ENCODE data around the gene ZNF598.

ZNF598 gene

DNA sequence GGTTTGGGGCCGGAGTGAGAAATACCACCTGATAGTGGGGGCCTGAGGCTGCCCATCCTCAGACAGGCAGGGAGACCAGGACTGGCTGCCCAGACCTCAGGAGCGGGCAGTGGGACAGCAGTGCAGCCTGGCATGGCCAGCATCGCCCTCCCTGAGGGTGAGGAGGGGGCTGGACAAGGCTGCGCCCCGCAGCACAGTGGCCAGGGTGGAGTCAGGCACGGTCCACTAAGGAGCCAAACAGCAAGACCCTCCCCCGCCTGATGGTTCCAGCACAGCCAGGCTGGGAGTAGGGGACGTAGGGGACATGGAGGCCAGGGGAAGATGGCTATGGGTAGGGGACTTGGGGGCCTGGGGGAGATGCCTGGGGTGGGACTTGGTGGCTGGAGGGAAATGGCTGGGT is 3.3 kb downstream of the ZNF598 start:
- H4K20me1 ChIP-seq (ENCODE audit: low read depth, low read length): no peaks in the 10 kb centered on the region; the same call in 1 of the 2 replicates
- H3K9ac ChIP-seq (ENCODE audit: low read length): no peak overlapping the region
- no peaks in the 10 kb centered on the region for H3K9me3 ChIP-seq (ENCODE audit: insufficient read depth, low read length)
- no peaks in the 10 kb centered on the region for H3K36me3 ChIP-seq (ENCODE audit: low read length)
- no peak for TF ChIP-seq EZH2phosphoT487 (conservative IDR thresholded peaks at IDR 0.05; ENCODE audit: low read length)
- TF ChIP-seq, protein P1, sequence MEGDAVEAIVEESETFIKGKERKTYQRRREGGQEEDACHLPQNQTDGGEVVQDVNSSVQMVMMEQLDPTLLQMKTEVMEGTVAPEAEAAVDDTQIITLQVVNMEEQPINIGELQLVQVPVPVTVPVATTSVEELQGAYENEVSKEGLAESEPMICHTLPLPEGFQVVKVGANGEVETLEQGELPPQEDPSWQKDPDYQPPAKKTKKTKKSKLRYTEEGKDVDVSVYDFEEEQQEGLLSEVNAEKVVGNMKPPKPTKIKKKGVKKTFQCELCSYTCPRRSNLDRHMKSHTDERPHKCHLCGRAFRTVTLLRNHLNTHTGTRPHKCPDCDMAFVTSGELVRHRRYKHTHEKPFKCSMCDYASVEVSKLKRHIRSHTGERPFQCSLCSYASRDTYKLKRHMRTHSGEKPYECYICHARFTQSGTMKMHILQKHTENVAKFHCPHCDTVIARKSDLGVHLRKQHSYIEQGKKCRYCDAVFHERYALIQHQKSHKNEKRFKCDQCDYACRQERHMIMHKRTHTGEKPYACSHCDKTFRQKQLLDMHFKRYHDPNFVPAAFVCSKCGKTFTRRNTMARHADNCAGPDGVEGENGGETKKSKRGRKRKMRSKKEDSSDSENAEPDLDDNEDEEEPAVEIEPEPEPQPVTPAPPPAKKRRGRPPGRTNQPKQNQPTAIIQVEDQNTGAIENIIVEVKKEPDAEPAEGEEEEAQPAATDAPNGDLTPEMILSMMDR (IDR thresholded peaks at IDR 0.05; ENCODE audit: insufficient read depth, low read length, poor library complexity, severe bottlenecking): no peak
- no peaks in the 10 kb centered on the region for H3K27me3 ChIP-seq (ENCODE audit: low read length)
- H3K27ac ChIP-seq (ENCODE audit: low read depth, low read length): no peak overlapping the region
- H3K9me2 ChIP-seq (replicated peaks; ENCODE audit: insufficient read depth, low read length): no peaks in the 10 kb centered on the region
- H3F3A ChIP-seq (ENCODE audit: insufficient read depth): 0 out of 2 replicates have a peak, but pooled peaks cover 3% of the 10 kb centered on the region
- no peak overlapping the region for H3K4me2 ChIP-seq (ENCODE audit: low read depth, low read length, poor library complexity, severe bottlenecking)
- no peak overlapping the region for H2AFZ ChIP-seq (ENCODE audit: low read depth, low read length, severe bottlenecking)
- H3K79me2 ChIP-seq (ENCODE audit: insufficient read depth, low read length): peaks cover 61% of the 10 kb centered on the region
- H3K4me3 ChIP-seq (ENCODE audit: insufficient read depth, low read length, poor library complexity, severe bottlenecking): no peak overlapping the region

- peaks cover 61% of the 10 kb centered on the region for H3K79me2 ChIP-seq (ENCODE audit: insufficient read depth, low read length)
- no peak overlapping the region for H3K4me2 ChIP-seq (ENCODE audit: low read depth, low read length, poor library complexity, severe bottlenecking)
- no peak overlapping the region for H3K4me3 ChIP-seq (ENCODE audit: insufficient read depth, low read length, poor library complexity, severe bottlenecking)
- no peaks in the 10 kb centered on the region for H3K27me3 ChIP-seq (ENCODE audit: low read length)
- no peak for TF ChIP-seq EZH2phosphoT487 (conservative IDR thresholded peaks at IDR 0.05; ENCODE audit: low read length)
- TF ChIP-seq, protein P1 (IDR thresholded peaks at IDR 0.05; ENCODE audit: insufficient read depth, low read length, poor library complexity, severe bottlenecking): no peak
- no peak overlapping the region for H3K9ac ChIP-seq (ENCODE audit: low read length)
- 0 out of 2 replicates have a peak, but pooled peaks cover 3% of the 10 kb centered on the region for H3F3A ChIP-seq (ENCODE audit: insufficient read depth)
- H2AFZ ChIP-seq (ENCODE audit: low read depth, low read length, severe bottlenecking): no peak overlapping the region
- H3K27ac ChIP-seq (ENCODE audit: low read depth, low read length): no peak overlapping the region
- H3K9me2 ChIP-seq (replicated peaks; ENCODE audit: insufficient read depth, low read length): no peaks in the 10 kb centered on the region
- no peaks in the 10 kb centered on the region for H3K9me3 ChIP-seq (ENCODE audit: insufficient read depth, low read length)
- H4K20me1 ChIP-seq (ENCODE audit: low read depth, low read length): no peaks in the 10 kb centered on the region; the same call in 1 of the 2 replicates
- H3K36me3 ChIP-seq (ENCODE audit: low read length): no peaks in the 10 kb centered on the region
Measured at GRCh38 chr16:2005646-2006045, 4.0 kb downstream of the ZNF598 start.

GRCh38 chr16:2004795-2005517 is 4.7 kb downstream of the ZNF598 start:
- H3K4me2 ChIP-seq (ENCODE audit: low read depth, low read length, poor library complexity, severe bottlenecking): no peak overlapping the region
- H3K9me3 ChIP-seq (ENCODE audit: insufficient read depth, low read length): no peaks in the 10 kb centered on the region
- no peaks in the 10 kb centered on the region for H3K27me3 ChIP-seq (ENCODE audit: low read length)
- no peaks in the 10 kb centered on the region for H3K9me2 ChIP-seq (replicated peaks; ENCODE audit: insufficient read depth, low read length)
- no peak overlapping the region for H3K9ac ChIP-seq (ENCODE audit: low read length)
- H4K20me1 ChIP-seq (ENCODE audit: low read depth, low read length): no peaks in the 10 kb centered on the region; the same call in 1 of the 2 replicates
- peaks cover 61% of the 10 kb centered on the region for H3K79me2 ChIP-seq (ENCODE audit: insufficient read depth, low read length)
- TF ChIP-seq EZH2phosphoT487 (conservative IDR thresholded peaks at IDR 0.05; ENCODE audit: low read length): no peak
- TF ChIP-seq, protein P1 (IDR thresholded peaks at IDR 0.05; ENCODE audit: insufficient read depth, low read length, poor library complexity, severe bottlenecking): no peak
- no peak overlapping the region for H2AFZ ChIP-seq (ENCODE audit: low read depth, low read length, severe bottlenecking)
- H3K36me3 ChIP-seq (ENCODE audit: low read length): no peaks in the 10 kb centered on the region
- 0 out of 2 replicates have a peak, but pooled peaks cover 3% of the 10 kb centered on the region for H3F3A ChIP-seq (ENCODE audit: insufficient read depth)
- H3K27ac ChIP-seq (ENCODE audit: low read depth, low read length): no peak overlapping the region
- no peak overlapping the region for H3K4me3 ChIP-seq (ENCODE audit: insufficient read depth, low read length, poor library complexity, severe bottlenecking)

Measured in SU-DHL-6 (cell line).